GM18519 (cell line): ENCODE data around the gene MTTP.

Experiments
- ATAC-seq: cut with Tn5 transposase; IDR thresholded peaks from one replicate; pipeline ENCODE4 v1.9.1; 2021; ENCODE audit warnings: mild to moderate bottlenecking, moderate library complexity; ENCODE audit not compliant: unreplicated experiment, low FRiP score

MTTP gene

DNA sequence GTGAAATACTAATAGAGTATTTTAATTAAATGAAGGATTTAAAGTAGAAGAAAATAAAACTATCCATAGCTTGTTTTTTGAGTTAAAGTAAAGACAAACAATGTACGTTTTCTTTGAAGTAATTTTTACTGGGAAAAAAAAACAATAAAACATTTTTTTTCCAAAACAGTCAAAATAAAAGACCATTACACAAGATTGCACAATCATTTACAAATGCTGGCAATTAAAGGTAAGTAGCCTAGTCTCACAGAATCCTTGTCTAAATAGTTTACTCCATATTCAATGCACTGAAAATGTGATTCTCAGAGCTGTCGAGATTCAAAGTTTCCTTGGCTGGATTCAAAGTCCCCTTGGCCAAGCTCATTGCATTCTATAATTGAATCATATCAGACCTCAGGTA is 61.8 kb downstream of the MTTP start:
- ATAC-seq = no peak

DNA sequence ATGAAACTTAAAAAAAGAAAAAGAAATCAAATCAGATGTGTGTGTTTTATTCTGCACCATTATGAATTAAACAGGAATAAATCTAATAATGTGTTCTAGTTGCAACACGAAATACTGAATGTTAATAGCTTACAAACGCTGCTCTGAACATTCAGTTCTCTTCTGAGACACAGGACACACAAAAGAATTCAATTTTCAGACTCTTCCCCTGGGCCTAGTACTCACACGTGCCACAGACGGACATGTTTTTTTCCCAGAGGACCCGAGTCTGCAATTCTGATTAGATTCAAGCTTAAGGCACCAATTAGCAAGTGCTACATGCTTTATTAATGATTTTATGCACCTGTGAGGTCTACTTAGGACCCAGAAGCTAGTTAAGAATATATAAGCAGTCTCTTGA is 62.5 kb downstream of the MTTP start:
- no peak for ATAC-seq

DNA sequence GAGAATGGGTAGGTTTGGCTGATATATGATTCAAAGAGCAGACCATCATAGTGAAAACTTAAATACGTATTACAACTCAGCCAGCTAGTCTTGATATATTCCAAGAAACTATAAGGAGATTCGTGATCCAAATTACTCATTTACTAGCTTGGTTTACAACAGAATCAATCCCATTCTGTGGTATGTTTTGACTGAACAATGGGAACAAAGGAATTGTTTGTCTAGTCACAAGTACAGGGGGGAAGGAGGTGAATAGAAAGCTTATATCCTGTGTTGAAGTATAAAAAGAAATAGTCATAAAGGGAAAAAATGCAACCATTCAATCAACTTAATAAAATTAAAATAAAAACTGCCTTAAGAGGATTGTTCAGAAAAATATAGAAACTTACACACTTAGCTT is 66.1 kb downstream of the MTTP start:
- no peak for ATAC-seq

GRCh38 chr4:99642725-99643489 is 68.3 kb downstream of the MTTP start:
- ATAC-seq = no peak

GRCh38 chr4:99644453-99644852 is 69.8 kb downstream of the MTTP start:
- ATAC-seq = no peak

GRCh38 chr4:99645036-99645435 is 70.4 kb downstream of the MTTP start:
- no peak for ATAC-seq

DNA sequence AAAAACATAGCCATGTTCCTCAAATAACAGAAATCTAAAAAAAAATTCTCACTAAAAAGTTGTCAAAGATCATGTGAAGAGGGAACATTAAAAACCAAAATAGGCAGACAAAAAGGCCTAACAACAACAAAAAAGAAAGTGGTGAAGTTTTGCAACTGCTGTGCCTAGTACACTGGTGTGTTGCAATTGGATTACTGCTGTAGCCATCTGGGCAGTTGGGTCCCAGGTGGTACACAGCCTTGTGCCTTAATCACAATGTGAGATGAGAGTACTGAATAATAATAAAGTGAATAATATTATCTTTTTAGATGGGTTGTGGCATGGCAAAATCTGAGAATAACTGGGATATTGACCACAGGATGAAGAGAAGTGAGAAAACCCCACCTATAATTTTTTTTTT is 71.0 kb downstream of the MTTP start:
- ATAC-seq = no peak

DNA sequence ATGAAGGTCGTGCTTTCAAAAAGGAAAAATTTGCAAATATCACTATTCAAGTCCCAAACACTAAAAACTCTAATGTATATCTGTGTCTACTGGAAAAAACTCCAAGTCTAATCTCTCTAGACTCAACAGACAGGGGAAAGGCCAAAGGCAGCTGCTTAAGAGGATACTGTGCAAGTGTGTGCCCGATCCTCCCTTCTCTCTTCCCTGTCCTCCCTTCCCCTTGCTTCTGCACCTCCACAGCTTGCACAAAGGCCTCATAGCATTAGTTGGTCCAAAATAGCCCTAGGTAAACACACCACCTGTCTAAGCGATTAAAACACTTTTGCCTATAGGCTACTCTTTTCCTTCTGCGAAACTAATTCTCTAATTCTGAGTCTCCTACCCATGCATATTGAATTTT is 72.4 kb downstream of the MTTP start:
- no peak for ATAC-seq

DNA sequence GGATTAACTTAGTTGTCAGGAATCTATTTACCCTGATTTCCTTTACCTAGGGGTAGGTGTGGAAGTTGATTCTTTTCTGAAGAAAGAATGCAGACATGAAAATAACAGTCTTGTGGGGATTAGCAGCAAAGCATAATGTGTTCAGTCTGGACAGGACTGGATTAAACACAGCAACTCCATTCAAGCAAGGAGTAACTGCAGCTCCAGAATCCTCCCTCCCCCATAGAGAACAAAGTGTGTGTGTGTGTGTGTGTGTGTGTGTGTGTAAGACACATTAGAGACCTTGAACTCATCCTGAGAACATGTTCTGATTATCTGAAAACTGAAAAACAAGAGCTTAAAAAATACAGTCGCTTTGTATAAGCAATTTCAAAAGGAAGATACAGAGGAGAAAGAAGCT is 73.7 kb downstream of the MTTP start:
- ATAC-seq = no peak

DNA sequence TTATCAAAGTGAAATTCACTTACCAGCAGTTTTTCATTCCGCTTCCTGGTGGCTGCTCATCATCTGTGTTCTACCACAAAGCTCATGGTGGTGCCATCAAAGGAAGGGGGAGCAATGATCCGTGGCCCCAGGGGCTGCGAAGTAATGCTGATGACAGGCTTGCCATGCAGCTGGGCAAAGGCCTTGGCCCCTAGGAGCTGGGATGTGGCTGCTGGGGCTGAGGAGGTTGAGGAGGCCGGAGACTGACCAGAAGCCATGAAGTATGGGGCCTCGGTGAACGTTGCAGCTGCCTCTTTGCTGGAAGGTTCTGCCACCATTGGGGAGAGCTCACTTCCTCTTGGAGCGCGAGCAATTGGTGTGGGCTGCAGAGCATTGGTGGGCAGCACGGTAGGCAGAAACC is 74.6 kb downstream of the MTTP start:
- no peak for ATAC-seq

- ATAC-seq = no peak
Measured at GRCh38 chr4:99649778-99650177, 75.2 kb downstream of the MTTP start.

DNA sequence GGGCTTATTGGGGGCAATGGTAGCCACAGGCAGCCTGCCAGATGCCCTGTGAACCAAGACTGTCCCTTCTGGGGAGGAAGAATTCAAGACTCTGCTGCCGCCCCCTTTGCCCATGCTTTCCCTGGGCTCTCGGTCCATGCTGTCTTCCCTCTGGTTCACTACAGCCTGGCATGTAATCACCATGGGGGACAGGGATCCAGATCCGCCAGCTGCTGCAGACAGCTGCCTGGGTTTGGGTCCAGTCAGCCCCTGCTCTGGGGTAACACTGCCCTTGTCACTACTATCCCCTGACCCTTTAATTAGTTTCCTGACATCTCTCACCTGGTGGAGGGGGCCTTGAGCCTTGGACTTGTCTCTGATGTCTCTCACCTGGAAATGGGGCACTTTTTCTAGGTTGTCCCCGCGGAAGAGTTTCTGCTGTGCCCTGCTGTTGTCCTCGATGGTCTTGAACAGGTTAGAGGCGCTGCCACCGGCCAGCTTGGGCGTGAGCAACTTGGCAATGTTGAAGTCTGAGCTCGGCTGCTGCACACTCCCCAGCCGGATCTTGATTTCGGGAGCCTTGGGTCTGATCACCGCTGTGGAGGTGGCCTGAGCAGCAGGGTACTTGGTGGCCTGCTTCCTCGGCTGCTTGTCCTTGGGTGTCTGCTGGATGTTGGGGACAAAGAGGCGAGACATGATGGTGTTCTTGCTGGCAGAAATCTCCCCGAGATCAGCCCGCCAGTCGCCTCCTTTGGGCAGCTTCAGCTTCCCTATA is 76.6 kb downstream of the MTTP start:
- no peak for ATAC-seq

GRCh38 chr4:99651811-99652485 is 77.3 kb downstream of the MTTP start:
- no peak for ATAC-seq

DNA sequence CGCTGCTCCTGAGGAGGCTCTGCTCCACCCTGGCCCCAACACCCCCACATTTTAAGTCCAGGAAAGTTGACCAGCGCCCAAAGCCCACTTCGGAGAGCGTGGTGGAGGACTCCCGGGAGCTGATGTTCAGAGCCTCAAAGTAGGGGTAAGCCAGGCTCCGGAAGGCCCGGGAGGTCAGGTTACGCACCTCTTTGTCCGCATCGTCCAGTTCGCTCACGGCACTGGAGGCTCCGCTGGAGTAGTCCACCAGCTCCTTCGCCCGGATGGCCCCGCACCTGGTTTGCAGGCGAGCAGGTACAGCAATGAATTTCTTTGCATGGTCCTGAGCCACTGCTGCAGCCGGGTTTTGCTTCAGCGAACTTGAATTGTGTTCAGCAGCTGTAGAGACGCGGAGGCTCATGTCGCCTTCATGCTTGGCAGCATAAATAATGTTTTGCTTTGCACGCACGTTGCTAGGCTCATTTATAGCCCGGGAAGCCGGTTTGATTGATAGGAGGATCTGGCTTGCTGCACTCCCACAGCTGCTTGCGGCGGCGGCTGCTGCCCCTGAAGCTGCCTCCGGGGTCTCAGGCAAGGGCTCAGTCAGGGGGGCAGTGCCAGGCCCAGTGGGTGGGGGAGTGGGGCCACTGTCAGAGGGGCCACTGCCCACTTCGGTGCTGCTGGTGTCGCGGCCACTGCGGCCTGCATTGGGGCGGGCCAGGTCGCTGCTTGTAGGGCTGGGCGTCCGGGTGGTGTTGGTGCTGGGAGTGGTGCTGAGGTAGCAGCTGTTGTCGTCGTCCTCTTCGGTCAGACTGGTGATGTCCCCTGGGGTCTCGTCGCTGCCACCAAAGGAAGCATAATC is 78.2 kb downstream of the MTTP start:
- ATAC-seq = no peak

- no peak for ATAC-seq
Measured at GRCh38 chr4:99653916-99654315, 79.3 kb downstream of the MTTP start.

- ATAC-seq = no peak
Measured at GRCh38 chr4:99654361-99654761, 79.7 kb downstream of the MTTP start.

DNA sequence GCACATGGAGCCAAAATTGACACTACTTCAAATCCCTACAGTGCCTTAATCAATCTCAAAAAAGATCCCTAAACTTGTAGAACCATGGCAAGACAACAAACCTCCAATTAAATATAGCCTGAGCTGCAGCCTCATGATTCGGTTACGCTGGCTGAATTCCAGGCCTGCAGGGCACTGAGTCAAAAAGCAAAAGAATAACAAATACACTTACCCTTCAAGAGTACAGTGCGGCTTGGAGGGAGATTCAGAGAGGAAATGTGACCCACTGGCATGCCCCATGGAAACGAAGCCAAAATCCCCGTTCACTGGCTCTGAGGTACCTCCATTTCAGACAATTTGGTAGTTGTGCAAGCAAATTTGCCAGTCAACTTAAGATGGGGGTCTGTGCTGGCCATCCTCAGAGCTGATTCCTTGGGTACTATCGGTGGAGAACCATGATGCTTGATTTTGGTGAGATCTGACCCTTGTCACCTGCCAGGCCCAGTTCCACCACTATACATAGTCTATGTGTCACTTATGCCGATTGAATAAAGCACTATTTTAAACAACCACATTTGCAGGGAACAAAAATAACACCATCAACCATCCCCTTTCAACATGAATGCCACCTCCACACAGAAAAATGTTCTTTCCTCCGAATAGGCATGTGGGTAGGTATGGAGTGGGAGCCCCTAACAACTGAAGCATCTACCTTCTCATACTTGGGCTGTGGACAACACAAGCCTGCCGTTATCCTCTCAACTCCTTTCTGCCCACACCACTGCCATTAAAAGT is 80.9 kb downstream of the MTTP start:
- no peak for ATAC-seq

DNA sequence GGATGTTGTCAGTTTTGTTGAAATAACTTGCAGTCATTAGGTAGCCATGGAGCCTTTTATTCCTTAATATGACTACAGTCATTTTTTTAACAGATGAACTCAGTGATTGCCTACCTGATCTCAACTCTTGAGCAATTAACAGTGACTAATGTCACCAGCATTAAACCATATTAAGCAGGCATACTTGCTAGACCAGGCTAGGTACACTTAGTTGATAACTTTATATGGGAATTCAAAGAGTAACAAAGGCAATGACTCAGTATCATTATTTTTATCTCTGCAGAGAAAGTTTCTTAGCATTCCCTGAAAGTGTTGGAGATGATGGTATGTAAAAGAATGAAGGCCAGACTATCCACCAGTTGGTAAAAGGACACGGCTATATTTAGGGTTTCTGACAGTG is 83.2 kb downstream of the MTTP start, which contains the start of gene C4orf54:
TSS of gene C4orf54 (minus strand) at position 31 of the 400 bp plus-strand sequence. CDS start 3,180 bp downstream, outside the sequence.
- ATAC-seq = no peak

DNA sequence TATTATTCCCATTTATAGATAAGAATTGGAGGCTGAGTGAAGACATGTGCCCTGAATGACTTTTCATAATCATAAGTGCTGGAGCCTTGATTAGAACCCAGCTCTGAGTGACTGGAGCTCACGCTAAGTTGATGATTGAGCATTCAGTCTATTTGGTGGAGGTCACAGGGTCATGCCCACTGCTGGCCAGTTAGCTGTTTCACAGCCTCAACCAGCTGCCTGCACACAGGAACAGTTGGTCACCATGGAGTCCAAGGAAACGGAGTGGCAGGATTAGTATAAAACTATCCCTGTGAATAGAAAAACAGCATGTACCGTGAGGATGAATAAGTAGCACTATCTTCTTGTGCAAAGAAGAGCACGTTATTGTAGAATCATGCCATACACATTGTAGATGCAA is 84.0 kb downstream of the MTTP start:
- no peak for ATAC-seq

DNA sequence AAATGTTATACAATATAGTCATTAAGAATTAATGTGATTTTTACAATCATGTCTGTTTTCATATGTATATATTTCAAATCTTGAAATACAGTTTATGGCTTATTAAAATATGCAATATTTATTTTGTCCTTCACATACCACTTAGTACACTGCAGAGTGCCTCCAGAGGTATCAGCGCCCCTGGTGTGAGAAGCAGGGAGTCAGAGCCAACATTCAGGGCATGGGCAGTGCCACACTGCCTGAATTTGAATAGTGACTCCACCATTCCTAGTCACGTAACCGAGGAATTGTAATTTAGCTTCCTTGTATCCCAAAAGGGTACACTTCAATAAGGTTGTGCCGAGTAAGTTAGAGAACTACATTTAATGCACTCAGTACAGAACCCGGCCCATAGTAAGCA is 87.3 kb downstream of the MTTP start:
- ATAC-seq = no peak
